HepG2 (cell line): ENCODE results near the gene NEDD4L. TPM values are rescaled to one million over a fixed set of nuclear protein-coding genes. Genes with fewer than 3 reads are reported as not detected.
A peak's percentile ranks its signal among the peaks of the same experiment; 100 is the strongest.

Experiments
- ATAC-seq: fragments of 200-7000 bp; cut with Tn5 transposase; 3 replicates; pipeline ENCODE4 v1.9.1; 2020; ENCODE audit warnings: mild to moderate bottlenecking, moderate library complexity
- BruUV-seq: library from RNA; stranded (reverse); fragments of 400-500 nt; replicated peaks from 2 replicates; lab custom pipeline; 2021; lab: Mats Ljungman, UMichigan
- CTCF ChIA-PET: fragments of 300-600 bp; formaldehyde crosslinking; extraction: SDS; loops from one replicate; lab custom pipeline; 2021; ENCODE audit warnings: low total read pairs, inconsistent platforms, low intra/inter-chr PET ratio; lab: Yijun Ruan, JAX
- POLR2A ChIA-PET: fragments of 350-600 bp; sonication (Branson Sonifier 250); formaldehyde crosslinking; loops from one replicate; lab custom pipeline; 2020; ENCODE audit warnings: antibody characterized with exemption, inconsistent platforms; lab: Yijun Ruan, JAX
- DNase-seq: peaks from one replicate; pipeline ENCODE4 v3.0.0-alpha.2; 2015; ENCODE audit warnings: low spot score
- FAIRE-seq: peaks from 3 replicates; lab custom pipeline; 2011; peaks lifted over from hg19 to GRCh38; lab: Jason Lieb, UNC
- H2AFZ ChIP-seq: one replicate; pipeline ENCODE4 v1.6.1; 2011; ENCODE audit warnings: low read length, inconsistent platforms
- H3K27ac ChIP-seq: fragments of 300-600 bp; 3 replicates; pipeline ENCODE4 v1.8.0; 2011; ENCODE audit warnings: mixed run types, mild to moderate bottlenecking, mixed read lengths, low read length, inconsistent platforms; ENCODE audit not compliant: insufficient read depth; ENCODE audit errors: extremely low read length
- H3K27me3 ChIP-seq, 2 experiments: fragments of 200-600 bp in 1 of 2; 2 replicates in 1 of 2; 3 replicates in 1 of 2; pipeline versions ENCODE4 v1.6.0 to v1.8.0; 2011; ENCODE audit warnings: low read length in 2 of 2, mild to moderate bottlenecking in 2 of 2, moderate library complexity in 2 of 2, inconsistent platforms in 1 of 2; ENCODE audit not compliant: insufficient read depth in 2 of 2, control insufficient read depth in 1 of 2
- H3K36me3 ChIP-seq, 2 experiments: fragments of 200-600 bp in 1 of 2; replicated peaks in 1 of 2; 2 replicates in 1 of 2; 3 replicates in 1 of 2; pipeline versions ENCODE4 v1.5.1 to v1.8.0; 2011; ENCODE audit warnings: low read length in 2 of 2, inconsistent platforms in 1 of 2; ENCODE audit not compliant: insufficient read depth in 2 of 2, control insufficient read depth in 1 of 2
- H3K4me1 ChIP-seq: 2 replicates; pipeline ENCODE4 v1.5.1; 2012; ENCODE audit warnings: low read length, inconsistent platforms; ENCODE audit not compliant: insufficient read depth
- H3K4me2 ChIP-seq: 2 replicates; pipeline ENCODE4 v1.6.0; 2011; ENCODE audit warnings: low read depth, low read length, inconsistent platforms
- H3K4me3 ChIP-seq, 3 experiments: fragments of 200-600 bp in 1 of 3; sonication (generic), shearing (Covaris generic) in 1 of 3; replicated peaks in 1 of 3; 2 replicates each; pipeline ENCODE4 v1.5.1; 2011 to 2016; ENCODE audit warnings: low read length in 3 of 3, inconsistent platforms in 2 of 3, low read depth in 2 of 3, mild to moderate bottlenecking in 2 of 3, control low read depth in 1 of 3, mixed read lengths in 1 of 3; ENCODE audit not compliant: insufficient read depth in 1 of 3
- H3K79me2 ChIP-seq: one replicate; pipeline ENCODE4 v1.6.1; 2011; ENCODE audit warnings: low read length, inconsistent platforms; ENCODE audit not compliant: insufficient read depth
- H3K9ac ChIP-seq: 2 replicates; pipeline ENCODE4 v1.6.0; 2011; ENCODE audit warnings: mild to moderate bottlenecking, low read depth, low read length, inconsistent platforms; ENCODE audit not compliant: insufficient read depth
- H3K9me3 ChIP-seq: 2 replicates; pipeline ENCODE4 v1.5.1; 2012; ENCODE audit warnings: mild to moderate bottlenecking, low read length
- H4K20me1 ChIP-seq: 2 replicates; pipeline ENCODE4 v1.6.0; 2011; ENCODE audit warnings: inconsistent platforms, mild to moderate bottlenecking, low read length, moderate library complexity; ENCODE audit not compliant: insufficient read depth
- ARNTL ChIP-seq: sonication (generic); formaldehyde crosslinking; IDR thresholded peaks from 2 replicates; pipeline ENCODE4 v1.4.0; 2020; ENCODE audit warnings: mild to moderate bottlenecking, missing genetic modification reagents
- CREM ChIP-seq, 2 experiments: sonication (generic) in 1 of 2; formaldehyde crosslinking in 1 of 2; IDR thresholded peaks; 2 replicates each; pipeline versions ENCODE4 v1.4.0 to v1.6.1; 2016 to 2020; ENCODE audit warnings: antibody characterized with exemption in 1 of 2, mild to moderate bottlenecking in 1 of 2, missing genetic modification reagents in 1 of 2
- GZF1 ChIP-seq: sonication (generic); formaldehyde crosslinking; IDR thresholded peaks from 2 replicates; pipeline ENCODE4 v1.5.1; 2020; ENCODE audit warnings: mild to moderate bottlenecking, missing genetic modification reagents
- HOXA9 ChIP-seq: sonication (generic); formaldehyde crosslinking; IDR thresholded peaks from 2 replicates; pipeline ENCODE4 v1.8.1; 2022; ENCODE audit warnings: missing genetic modification reagents, mild to moderate bottlenecking, moderate library complexity, borderline replicate concordance
- MED8 ChIP-seq: sonication (generic); formaldehyde crosslinking; IDR thresholded peaks from 2 replicates; pipeline ENCODE4 v1.8.1; 2023; ENCODE audit warnings: mild to moderate bottlenecking, missing genetic modification reagents; ENCODE audit not compliant: insufficient replicate concordance
- NAIF1 ChIP-seq: sonication (generic); formaldehyde crosslinking; IDR thresholded peaks from 2 replicates; pipeline ENCODE4 v1.5.0; 2020; ENCODE audit warnings: mild to moderate bottlenecking, missing genetic modification reagents, borderline replicate concordance
- WGBS: methylation state at CpG from one replicate; pipeline ENCODE4 v1.1.6; 2017; ENCODE audit warnings: low lambda C conversion rate; 5-methylcytosine and 5-hydroxymethylcytosine counted together
- in situ Hi-C: cut with HindIII; loops from 2 replicates; pipeline ENCODE4 v1.10.0; 2017; ENCODE audit warnings: low pct_unique_long_range_greater_than_20kb; ENCODE audit not compliant: extremely low pct_ligation_motif_present
- intact Hi-C: fragments of 100-400 bp; cut with micrococcal nuclease; formaldehyde crosslinking; loops from one replicate; pipeline ENCODE4 v1.10.0; 2022; ENCODE audit not compliant: unreplicated experiment
- polyA plus RNA-seq, 8 experiments: library from polyadenylated mRNA; depleted of rRNA in 3 of 8; stranded (reverse) in 7 of 8; unstranded in 1 of 8; fragments of >200 nt; fragmentation: Illumina TruSeq in 4 of 8; extraction: Trizol in 4 of 8; gene quantifications; 2 replicates each; pipeline versions ENCODE4 v1.2.1 to v1.2.3, GENCODE V29; 2011 to 2016; ENCODE audit warnings: low read depth in 4 of 8, missing spikeins in 1 of 8, mixed read lengths in 1 of 8; ENCODE audit not compliant: insufficient read depth in 1 of 8
- total RNA-seq, 5 experiments: library from RNA; depleted of rRNA; stranded (reverse); fragments of >200 nt; fragmentation: Illumina TruSeq; extraction: Trizol; gene quantifications; 2 replicates each; pipeline ENCODE4 v1.2.3, GENCODE V29; 2016; ENCODE audit warnings: low read depth in 1 of 5
- TF ChIP-seq, protein P1 (sequence below): sonication (generic); formaldehyde crosslinking; conservative IDR thresholded peaks from 2 replicates; pipeline ENCODE4 v1.4.0; 2020; ENCODE audit warnings: missing genetic modification reagents
- TF ChIP-seq, protein P2 (sequence below): sonication (generic); formaldehyde crosslinking; IDR thresholded peaks from 2 replicates; pipeline ENCODE4 v1.9.0; 2022; ENCODE audit warnings: missing genetic modification reagents, mild to moderate bottlenecking, borderline replicate concordance

NEDD4L gene
- total and polyA plus RNA-seq, 2 of the 13 experiments (the other 11 are each of a cell fraction or from before 2014, with no cell fraction given) = 168 to 390 TPM

DNA sequence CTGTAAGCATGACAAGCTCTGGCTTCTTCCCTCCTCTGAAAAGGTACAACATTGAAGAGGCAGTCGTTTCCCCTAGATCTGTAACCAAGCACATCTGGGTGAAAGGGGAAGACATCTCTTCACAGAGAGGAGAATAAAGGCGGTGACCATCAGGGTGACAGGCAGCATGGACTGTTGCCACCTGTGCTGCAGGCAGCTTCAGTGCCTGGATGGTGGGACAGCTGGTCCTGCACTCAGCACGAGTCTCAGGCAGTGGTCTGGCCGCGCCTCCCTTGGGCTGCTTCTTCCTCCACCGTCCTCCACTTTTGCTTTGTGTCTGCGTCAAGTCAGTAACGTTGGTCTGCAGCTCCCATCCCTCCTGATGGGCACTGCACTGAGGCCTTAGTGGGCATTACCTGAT, 264.4 kb downstream of the NEDD4L start:
- Histone ChIP-seq H3K27me3 (no peaks in the 10 kb centered on the region; a peak in 1 of 5 replicates), H3K27ac (no peak overlapping the region), H3K9ac (no peak overlapping the region), H3K4me3 (no peak overlapping the region), H4K20me1 (no peaks in the 10 kb centered on the region; the same call in 1 of the 2 replicates), H3K9me3 (peaks cover 11% of the 10 kb centered on the region; the same call in 1 of the 2 replicates), H3K4me2 (no peak overlapping the region), H3K4me1 (peaks cover 44% of the 10 kb centered on the region), H2AFZ (no peak overlapping the region), H3K36me3 (peaks cover 0 to 3% of the 10 kb centered on the region in 2 experiments; a peak in 2 of 5 replicates)
- 100% methylated on average over 3 of the region's 8 CpGs for WGBS
- FAIRE-seq = no peak
- ChIA-PET CTCF (no interaction called here), POLR2A (no interaction called here)
- in situ Hi-C loops (no loop called here), intact Hi-C loops (no loop called here)
- BruUV-seq = no TSS peak
- ATAC-seq = peak; percentile 25; the same call in 1 of the 3 replicates
- DNase-seq = no peak
- TF ChIP-seq MED8 (CRISPR knock-in tag) (no peak), ARNTL (CRISPR knock-in tag) (no peak), NAIF1 (CRISPR knock-in tag) (no peak), HOXA9 (CRISPR knock-in tag) (no peak), GZF1 (no peak), CREM (IDR thresholded peaks at IDR 0.05) (no peak), CREM (CRISPR knock-in tag; IDR thresholded peaks at IDR 0.05) (no peak)
- TF ChIP-seq, protein P1, sequence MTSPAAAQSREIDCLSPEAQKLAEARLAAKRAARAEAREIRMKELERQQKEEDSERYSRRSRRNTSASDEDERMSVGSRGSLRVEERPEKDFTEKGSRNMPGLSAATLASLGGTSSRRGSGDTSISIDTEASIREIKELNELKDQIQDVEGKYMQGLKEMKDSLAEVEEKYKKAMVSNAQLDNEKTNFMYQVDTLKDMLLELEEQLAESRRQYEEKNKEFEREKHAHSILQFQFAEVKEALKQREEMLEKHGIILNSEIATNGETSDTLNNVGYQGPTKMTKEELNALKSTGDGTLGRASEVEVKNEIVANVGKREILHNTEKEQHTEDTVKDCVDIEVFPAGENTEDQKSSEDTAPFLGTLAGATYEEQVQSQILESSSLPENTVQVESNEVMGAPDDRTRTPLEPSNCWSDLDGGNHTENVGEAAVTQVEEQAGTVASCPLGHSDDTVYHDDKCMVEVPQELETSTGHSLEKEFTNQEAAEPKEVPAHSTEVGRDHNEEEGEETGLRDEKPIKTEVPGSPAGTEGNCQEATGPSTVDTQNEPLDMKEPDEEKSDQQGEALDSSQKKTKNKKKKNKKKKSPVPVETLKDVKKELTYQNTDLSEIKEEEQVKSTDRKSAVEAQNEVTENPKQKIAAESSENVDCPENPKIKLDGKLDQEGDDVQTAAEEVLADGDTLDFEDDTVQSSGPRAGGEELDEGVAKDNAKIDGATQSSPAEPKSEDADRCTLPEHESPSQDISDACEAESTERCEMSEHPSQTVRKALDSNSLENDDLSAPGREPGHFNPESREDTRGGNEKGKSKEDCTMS (CRISPR knock-in tag) = no peak
- TF ChIP-seq, protein P2, sequence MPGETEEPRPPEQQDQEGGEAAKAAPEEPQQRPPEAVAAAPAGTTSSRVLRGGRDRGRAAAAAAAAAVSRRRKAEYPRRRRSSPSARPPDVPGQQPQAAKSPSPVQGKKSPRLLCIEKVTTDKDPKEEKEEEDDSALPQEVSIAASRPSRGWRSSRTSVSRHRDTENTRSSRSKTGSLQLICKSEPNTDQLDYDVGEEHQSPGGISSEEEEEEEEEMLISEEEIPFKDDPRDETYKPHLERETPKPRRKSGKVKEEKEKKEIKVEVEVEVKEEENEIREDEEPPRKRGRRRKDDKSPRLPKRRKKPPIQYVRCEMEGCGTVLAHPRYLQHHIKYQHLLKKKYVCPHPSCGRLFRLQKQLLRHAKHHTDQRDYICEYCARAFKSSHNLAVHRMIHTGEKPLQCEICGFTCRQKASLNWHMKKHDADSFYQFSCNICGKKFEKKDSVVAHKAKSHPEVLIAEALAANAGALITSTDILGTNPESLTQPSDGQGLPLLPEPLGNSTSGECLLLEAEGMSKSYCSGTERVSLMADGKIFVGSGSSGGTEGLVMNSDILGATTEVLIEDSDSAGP (CRISPR knock-in tag) = no peak
- TF ChIP-seq, all 625 proteins: peak for 0
- peaks cover 31% of the 10 kb centered on the region for H3K79me2 ChIP-seq
